ENCODE results near the gene PMM1.

PMM1 gene

GRCh38 chr22:41538583-41538982 lies 51.1 kb downstream of the PMM1 start:
- DNase-seq (ENCODE audit: low spot score): no peak

DNA sequence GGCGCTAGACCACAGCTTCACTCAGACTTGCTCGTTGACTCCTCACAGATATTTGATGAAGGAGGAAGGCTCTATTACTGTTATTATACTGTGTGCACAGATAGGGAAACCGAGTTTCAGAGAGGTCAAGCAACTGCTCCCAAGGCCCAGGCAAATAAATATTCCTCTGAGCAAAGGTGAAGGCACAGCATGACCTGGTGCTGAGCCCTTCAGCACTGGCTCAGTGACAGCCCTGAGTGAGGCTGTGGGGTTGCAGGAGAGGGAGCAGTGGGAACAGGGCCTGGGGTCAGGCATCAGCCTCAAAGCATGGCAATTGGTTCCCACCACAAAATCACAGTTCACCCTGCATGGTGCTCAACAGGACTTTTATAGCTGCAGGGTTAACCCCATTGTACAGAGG lies 52.4 kb downstream of the PMM1 start:
- DNase-seq (ENCODE audit: low spot score): no peak

- no peak for DNase-seq (ENCODE audit: low spot score)
These were observed 54.4 kb downstream of the PMM1 start for GRCh38 chr22:41535244-41535643.

DNA sequence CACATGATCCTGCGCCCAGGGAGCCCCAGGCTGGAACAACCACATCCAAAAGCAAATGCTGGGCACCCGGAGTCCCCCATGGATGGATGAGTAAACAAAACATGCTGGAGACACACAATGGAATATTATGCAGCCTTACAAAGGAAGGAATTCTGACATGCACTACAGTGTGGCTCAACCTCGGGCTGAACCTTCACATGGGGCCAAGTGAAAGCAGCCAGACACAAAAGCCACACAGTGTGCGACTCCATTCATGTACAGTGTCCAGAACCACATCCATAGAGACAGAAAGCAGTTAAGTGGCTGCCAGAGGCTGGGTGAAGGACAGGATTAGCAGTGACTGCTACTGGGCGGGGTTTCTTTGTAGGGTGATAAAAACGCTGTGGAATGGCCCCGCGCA lies 55.4 kb downstream of the PMM1 start:
- no peak for DNase-seq (ENCODE audit: low spot score)

GRCh38 chr22:41532908-41533825 lies 56.5 kb downstream of the PMM1 start:
- peak; percentile 84 for DNase-seq (ENCODE audit: low spot score)

- DNase-seq (ENCODE audit: low spot score): no peak
These were observed 57.7 kb downstream of the PMM1 start for GRCh38 chr22:41531715-41532477.

DNA sequence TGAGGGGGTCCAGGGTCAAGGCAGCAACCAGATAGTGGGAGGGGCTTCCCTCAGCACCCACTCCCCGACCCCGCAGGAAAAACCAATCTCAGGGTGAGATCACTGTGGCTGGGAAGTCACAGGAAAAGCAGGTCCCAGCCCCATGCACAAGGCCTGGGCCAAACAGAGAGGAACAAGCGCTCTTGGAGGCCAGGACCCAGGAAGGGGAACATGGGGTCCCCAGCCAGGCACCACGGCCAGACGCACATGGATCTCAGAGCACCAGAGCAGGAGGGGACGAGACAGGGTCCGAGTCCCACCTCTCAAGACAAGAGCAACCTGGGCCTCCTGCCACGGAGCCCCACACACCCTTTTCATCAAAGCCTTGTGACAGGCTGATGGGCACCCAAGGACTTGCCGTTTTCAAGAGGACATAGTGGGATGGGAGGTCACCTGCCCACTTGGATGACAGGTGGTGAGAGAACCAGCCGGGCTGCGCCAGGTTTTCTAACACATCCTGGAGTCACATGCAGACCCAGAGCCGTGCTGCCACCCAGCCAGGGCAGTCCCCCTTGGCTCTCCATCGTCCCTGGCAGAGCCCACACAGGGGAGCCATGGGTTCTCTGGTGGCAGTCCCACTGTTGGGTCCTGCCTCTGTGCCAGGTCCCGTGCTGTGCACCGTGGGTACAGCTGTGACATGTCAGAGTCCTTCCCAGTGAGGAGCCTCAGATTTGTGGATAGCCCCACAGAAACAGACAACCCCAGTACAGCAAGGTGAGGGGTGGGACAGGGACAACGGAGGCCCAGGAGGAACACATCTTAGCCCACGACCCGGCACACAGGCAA lies 58.5 kb downstream of the PMM1 start:
- DNase-seq (ENCODE audit: low spot score): no peak

- DNase-seq (ENCODE audit: low spot score): no peak
These were observed 60.6 kb downstream of the PMM1 start for GRCh38 chr22:41528938-41529561.

DNA sequence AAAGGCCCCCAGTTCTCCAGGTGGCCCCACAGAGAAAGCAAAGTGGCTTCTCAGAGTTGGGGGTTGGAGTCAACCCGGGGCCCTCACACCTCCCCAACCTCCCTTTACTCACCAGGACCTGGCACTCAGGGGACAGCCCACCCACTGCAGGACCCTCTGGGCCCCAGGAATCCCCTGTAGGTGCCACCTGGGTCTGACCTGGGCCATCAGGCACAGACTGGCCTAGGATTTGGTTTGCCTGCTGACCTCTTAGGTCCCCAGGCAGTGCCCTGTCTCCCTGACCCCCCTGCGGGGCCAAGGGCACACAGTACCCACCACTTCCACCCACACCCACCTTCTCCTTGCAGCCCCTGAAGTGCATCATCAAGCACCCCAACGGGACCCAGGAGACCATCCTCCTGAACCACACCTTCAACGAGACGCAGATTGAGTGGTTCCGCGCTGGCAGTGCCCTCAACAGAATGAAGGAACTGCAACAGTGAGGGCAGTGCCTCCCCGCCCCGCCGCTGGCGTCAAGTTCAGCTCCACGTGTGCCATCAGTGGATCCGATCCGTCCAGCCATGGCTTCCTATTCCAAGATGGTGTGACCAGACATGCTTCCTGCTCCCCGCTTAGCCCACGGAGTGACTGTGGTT lies 61.4 kb downstream of the PMM1 start:
- DNase-seq (ENCODE audit: low spot score): no peak

All from hematopoietic multipotent progenitor cell treated with erythropoietin and hydrocortisone succinate and interleukin-3 and kit ligand, for 17 days (in vitro differentiated cells).